Liver (tissue), 9 donors: Measurements from ENCODE around the gene OLIG1. TPM values are rescaled to one million over a fixed set of nuclear protein-coding genes. Genes with fewer than 3 reads are reported as not detected.

Experiments
- DNase-seq: peaks from one replicate; pipeline ENCODE4 v3.0.0-alpha.2; 2017; ENCODE audit warnings: low spot score
- H3K27ac ChIP-seq, 2 donors: one replicate each; pipeline ENCODE4 v1.7.0; 2013; ENCODE audit warnings: inconsistent platforms in 2 of 2, low read length in 2 of 2, control low read depth in 1 of 2, low read depth in 1 of 2, mild to moderate bottlenecking in 1 of 2
- H3K27me3 ChIP-seq, 4 donors: one replicate each; pipeline versions ENCODE4 v1.6.1 to v1.7.0; 2013; ENCODE audit warnings: low read length in 3 of 4, inconsistent platforms in 1 of 4, mild to moderate bottlenecking in 1 of 4, moderate library complexity in 1 of 4; ENCODE audit not compliant: control insufficient read depth in 4 of 4, insufficient read depth in 4 of 4
- H3K36me3 ChIP-seq, 4 donors: one replicate each; pipeline versions ENCODE4 v1.6.1 to v1.7.0; 2013; ENCODE audit warnings: low read length in 3 of 4, mild to moderate bottlenecking in 3 of 4, low read depth in 1 of 4, moderate library complexity in 1 of 4; ENCODE audit not compliant: control insufficient read depth in 4 of 4, insufficient read depth in 3 of 4
- H3K4me1 ChIP-seq, 4 donors: one replicate each; pipeline versions ENCODE4 v1.6.1 to v1.7.0; 2013; ENCODE audit warnings: low read length in 3 of 4, mild to moderate bottlenecking in 3 of 4, moderate library complexity in 1 of 4; ENCODE audit not compliant: control insufficient read depth in 4 of 4, insufficient read depth in 4 of 4
- H3K4me3 ChIP-seq, 3 donors: one replicate each; pipeline versions ENCODE4 v1.6.1 to v1.7.0; 2013; ENCODE audit warnings: low read length in 3 of 3, control low read depth in 1 of 3, low read depth in 1 of 3, mild to moderate bottlenecking in 1 of 3
- H3K9ac ChIP-seq, 2 donors: one replicate each; pipeline ENCODE4 v1.7.0; 2013; ENCODE audit warnings: low read length in 2 of 2, mild to moderate bottlenecking in 2 of 2, moderate library complexity in 2 of 2, control low read depth in 1 of 2, low read depth in 1 of 2
- H3K9me3 ChIP-seq, 4 donors: one replicate each; pipeline versions ENCODE4 v1.6.1 to v1.7.0; 2013; ENCODE audit warnings: low read length in 3 of 4; ENCODE audit not compliant: control insufficient read depth in 4 of 4
- ATF3 ChIP-seq: IDR thresholded peaks from 2 replicates; pipeline ENCODE4 v1.6.1; 2016; ENCODE audit warnings: antibody characterized with exemption
- CTCF ChIP-seq: fragments of 150-350 bp; IDR thresholded peaks from 2 replicates; pipeline ENCODE4 v1.5.1; 2017; ENCODE audit warnings: improper control_type of control experiment, low read depth, low read length; ENCODE audit not compliant: missing input control
- EGR1 ChIP-seq, 2 donors: IDR thresholded peaks; 2 replicates each; pipeline ENCODE4 v1.6.1; 2016 to 2018; ENCODE audit warnings: antibody characterized with exemption in 2 of 2, low read depth in 2 of 2
- FOXA1 ChIP-seq: IDR thresholded peaks from 2 replicates; pipeline ENCODE4 v1.6.1; 2016; ENCODE audit warnings: antibody characterized with exemption
- FOXA2 ChIP-seq: IDR thresholded peaks from 2 replicates; pipeline ENCODE4 v1.6.1; 2016; ENCODE audit warnings: antibody characterized with exemption
- GABPA ChIP-seq, 2 donors: IDR thresholded peaks in 1 of 2; conservative IDR thresholded peaks in 1 of 2; 2 replicates each; pipeline ENCODE4 v1.6.1; 2016; ENCODE audit warnings: antibody characterized with exemption in 2 of 2, mild to moderate bottlenecking in 1 of 2, moderate library complexity in 1 of 2
- HNF4G ChIP-seq: IDR thresholded peaks from 2 replicates; pipeline ENCODE4 v1.6.1; 2016; ENCODE audit warnings: antibody characterized with exemption
- JUND ChIP-seq, 2 donors: IDR thresholded peaks; 2 replicates each; pipeline ENCODE4 v1.6.1; 2016; ENCODE audit warnings: antibody characterized with exemption in 2 of 2
- NR2F2 ChIP-seq: IDR thresholded peaks from 2 replicates; pipeline ENCODE4 v1.6.1; 2016; ENCODE audit warnings: antibody characterized with exemption
- REST ChIP-seq: IDR thresholded peaks from 2 replicates; pipeline ENCODE4 v1.6.1; 2016; ENCODE audit warnings: antibody characterized with exemption, mild to moderate bottlenecking
- RXRA ChIP-seq, 2 donors: IDR thresholded peaks; 2 replicates each; pipeline ENCODE4 v1.6.1; 2017 to 2018; ENCODE audit warnings: antibody characterized with exemption in 2 of 2, mild to moderate bottlenecking in 1 of 2
- TAF1 ChIP-seq: conservative IDR thresholded peaks from 2 replicates; pipeline ENCODE4 v1.6.1; 2016; ENCODE audit warnings: antibody characterized with exemption, mild to moderate bottlenecking
- YY1 ChIP-seq: IDR thresholded peaks from 2 replicates; pipeline ENCODE4 v1.6.1; 2016; ENCODE audit warnings: antibody characterized with exemption, mild to moderate bottlenecking
- ZBTB33 ChIP-seq: IDR thresholded peaks from 2 replicates; pipeline ENCODE4 v1.6.1; 2016; ENCODE audit warnings: antibody characterized with exemption
- WGBS: extraction: QIAGEN DNeasy Blood & Tissue Kit; methylation state at CpG from one replicate; pipeline ENCODE4 v1.1.7; 2013; 5-methylcytosine and 5-hydroxymethylcytosine counted together
- polyA plus RNA-seq, 2 donors: library from polyadenylated mRNA; stranded (reverse) in 1 of 2; unstranded in 1 of 2; fragments of 200-250 nt in 1 of 2; fragments of >200 nt in 1 of 2; fragmentation: Nextera tagmentation in 1 of 2; extraction: Ambion mirVana in 1 of 2; gene quantifications; one replicate each; pipeline versions ENCODE4 v1.2.1 to v1.2.3, GENCODE V29; 2013 to 2015
- total RNA-seq, 2 donors: library from RNA; depleted of rRNA; stranded (reverse); fragments of >200 nt; gene quantifications; one replicate each; pipeline ENCODE4 v1.2.3, GENCODE V29; 2014
- donor health status: healthy.
- donor health status: healthy.
- donor health status: healthy.
- donor health status: healthy.
- donor health status: healthy.

OLIG1 gene
- total and polyA plus RNA-seq, 4 donors, result 0.19 TPM; not detected in 3

DNA sequence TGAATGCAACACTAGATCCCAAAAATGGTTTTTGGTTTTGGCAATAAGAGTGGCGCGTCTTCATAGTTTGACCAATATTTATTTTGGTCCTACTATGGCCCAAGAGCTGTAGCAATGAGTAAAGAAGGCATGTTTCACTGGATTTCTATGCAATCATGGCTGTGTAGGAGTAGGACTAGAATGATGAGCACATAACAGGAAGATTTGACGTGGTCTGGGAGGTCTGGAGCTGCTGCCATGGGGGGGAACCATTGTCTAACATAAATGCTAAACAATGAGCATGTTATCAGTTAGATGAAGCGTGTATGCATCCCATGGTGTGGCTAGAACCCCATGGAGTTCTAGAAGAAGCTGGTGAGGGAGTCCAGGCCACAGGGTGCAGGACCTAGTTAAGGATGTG is 38.3 kb downstream of the OLIG1 start:
- Histone ChIP-seq H3K9me3 (no peaks in the 10 kb centered on the region), H3K27me3 (peaks cover 3 to 12% (median 8%) of the 10 kb centered on the region in 4 donors), H3K27ac (no peak overlapping the region), H3K4me1 (no peaks in the 10 kb centered on the region), H3K36me3 (no peaks in the 10 kb centered on the region), H3K9ac (no peak overlapping the region), H3K4me3 (no peak overlapping the region)
- TF ChIP-seq GABPA (IDR thresholded peaks at IDR 0.05 in 1 of 2, conservative IDR thresholded peaks at IDR 0.05 in 1 of 2) (no peak), HNF4G (no peak), ATF3 (no peak)
- no peak for DNase-seq
- 74% methylated on average over 4 of the region's 4 CpGs for WGBS

- TF ChIP-seq ZBTB33 (no peak), FOXA2 (no peak), HNF4G (no peak), NR2F2 (no peak), RXRA (IDR thresholded peaks at IDR 0.05) (no peak), CTCF (no peak), TAF1 (no peak), JUND (IDR thresholded peaks at IDR 0.05) (no peak), YY1 (no peak), GABPA (IDR thresholded peaks at IDR 0.05 in 1 of 2, conservative IDR thresholded peaks at IDR 0.05 in 1 of 2) (no peak), EGR1 (IDR thresholded peaks at IDR 0.05; ENCODE audit: low read depth in 2 of 2) (no peak), REST (no peak), FOXA1 (no peak), ATF3 (no peak)
- Histone ChIP-seq H3K9ac (no peak overlapping the region), H3K4me1 (no peaks in the 10 kb centered on the region), H3K27me3 (peaks cover 3 to 12% (median 8%) of the 10 kb centered on the region in 4 donors), H3K27ac (no peak overlapping the region), H3K36me3 (no peaks in the 10 kb centered on the region), H3K4me3 (no peak overlapping the region), H3K9me3 (no peaks in the 10 kb centered on the region)
- WGBS, result 11% methylated on average over 45 of the region's 45 CpGs
- no peak for DNase-seq
These were observed 39.8 kb downstream of the OLIG1 start for GRCh38 chr21:33109574-33110339.
